Activated CD8-positive, alpha-beta memory T cell treated with anti-CD3 and anti-CD28 coated beads for 36 hours (primary cell): ENCODE results near the gene EFNA4. TPM values are rescaled to one million over a fixed set of nuclear protein-coding genes. Genes with fewer than 3 reads are reported as not detected.

Experiments
- CTCF ChIA-PET: fragments of 350-600 bp; sonication (Branson Sonifier 250); formaldehyde crosslinking; loops from one replicate; lab custom pipeline; 2021; ENCODE audit warnings: antibody characterized with exemption; lab: Charles Lee
- POLR2A ChIA-PET: fragments of 350-600 bp; sonication (Branson Sonifier 250); formaldehyde crosslinking; loops from one replicate; lab custom pipeline; 2021; ENCODE audit warnings: antibody characterized with exemption; lab: Charles Lee
- total RNA-seq, 2 experiments: library from RNA; stranded (reverse); gene quantifications; one replicate each; pipeline ENCODE4 v1.2.3, GENCODE V29; 2021

Gene EFNA4
- total RNA-seq, 2 experiments from 2014 or later = 3.4 to 4.6 TPM

DNA sequence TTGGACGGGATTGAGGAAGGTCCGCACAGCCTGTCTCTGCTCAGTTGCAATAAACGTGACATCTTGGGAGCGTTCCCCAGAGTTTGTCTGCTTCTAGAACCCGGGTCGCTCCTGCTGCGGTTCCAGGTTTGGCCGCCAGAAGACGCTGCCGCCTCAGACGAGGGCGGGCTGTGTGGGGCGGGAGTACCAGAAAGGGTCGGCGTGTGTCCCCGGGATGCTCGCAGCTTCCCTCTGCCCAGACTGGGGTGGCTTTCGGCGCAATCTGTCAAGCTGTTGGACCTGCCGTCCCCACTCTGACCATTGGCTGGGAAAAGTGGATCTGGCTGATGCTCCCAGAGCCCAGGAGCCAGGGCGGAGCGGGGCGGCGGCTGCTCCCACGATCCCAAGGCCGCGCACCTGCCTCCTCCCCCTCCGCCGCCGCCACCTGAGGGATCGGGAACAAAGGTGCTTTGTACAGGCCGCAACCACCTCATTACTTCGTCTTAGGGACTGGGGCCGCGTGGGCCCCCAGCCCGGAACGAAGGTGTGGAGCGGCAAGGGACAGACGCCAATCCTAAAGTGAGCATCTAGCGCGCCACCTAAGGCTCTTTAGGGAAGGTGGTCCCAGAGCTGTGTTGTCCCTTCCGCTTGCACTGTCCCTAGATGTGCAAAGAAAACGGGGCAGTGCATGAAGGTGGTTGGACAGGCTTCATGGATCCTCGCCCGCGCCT is 683 bp upstream of the EFNA4 start:
- POLR2A ChIA-PET = interaction anchor here (0.6 to 1.2 kb wide), 3 partner anchors 12 to 23 kb away, joined by 3 read pairs; partner anchors contain the start of gene ADAM15

DNA sequence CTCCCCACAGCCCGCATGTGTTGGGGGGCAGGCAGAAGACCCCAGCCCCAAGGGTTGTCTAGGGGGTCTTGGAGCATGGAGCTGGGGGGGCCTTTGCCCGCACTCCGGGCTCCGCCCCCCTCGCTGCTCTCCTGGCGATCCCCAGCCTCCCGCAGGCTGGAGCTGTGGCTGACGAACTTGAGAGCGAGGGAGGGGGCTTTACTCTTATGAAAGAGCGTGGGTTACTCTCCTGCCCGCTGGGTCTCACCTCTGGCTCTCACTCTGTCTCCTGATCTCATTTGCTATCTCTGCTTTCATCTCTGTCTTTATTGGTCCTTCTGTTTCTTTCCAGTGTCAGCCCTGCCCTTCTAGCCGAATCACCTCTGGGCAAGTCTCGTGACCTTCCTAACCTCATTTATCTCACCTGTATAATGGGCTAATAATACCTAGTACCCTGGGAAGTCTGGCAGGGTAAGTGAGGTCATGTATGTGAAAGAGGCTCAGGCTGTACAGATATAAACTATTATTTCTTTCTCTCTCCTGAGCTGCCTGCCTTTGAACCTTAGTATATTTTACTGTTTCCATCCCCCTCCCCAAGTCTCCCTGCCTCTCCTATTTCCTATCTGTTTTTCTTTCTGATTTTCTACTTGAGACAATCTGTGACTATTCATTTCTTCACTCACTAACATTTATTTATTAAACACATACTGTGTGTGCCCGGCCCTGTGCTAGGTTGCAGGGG is 731 bp downstream of the EFNA4 start:
- POLR2A ChIA-PET = interaction anchor here (0.9 kb wide), 1 partner anchor 21 kb away, joined by 3 read pairs; no protein-coding TSS in a partner anchor

More for the DNA sequence above, 683 bp upstream of the EFNA4 start:
- CTCF ChIA-PET = interaction anchor here (0.6 to 12.9 kb wide), 11 partner anchors 8 to 64 kb away, joined by 3 to 127 read pairs (median 7); partner anchors contain the start of gene ADAM15

DNA sequence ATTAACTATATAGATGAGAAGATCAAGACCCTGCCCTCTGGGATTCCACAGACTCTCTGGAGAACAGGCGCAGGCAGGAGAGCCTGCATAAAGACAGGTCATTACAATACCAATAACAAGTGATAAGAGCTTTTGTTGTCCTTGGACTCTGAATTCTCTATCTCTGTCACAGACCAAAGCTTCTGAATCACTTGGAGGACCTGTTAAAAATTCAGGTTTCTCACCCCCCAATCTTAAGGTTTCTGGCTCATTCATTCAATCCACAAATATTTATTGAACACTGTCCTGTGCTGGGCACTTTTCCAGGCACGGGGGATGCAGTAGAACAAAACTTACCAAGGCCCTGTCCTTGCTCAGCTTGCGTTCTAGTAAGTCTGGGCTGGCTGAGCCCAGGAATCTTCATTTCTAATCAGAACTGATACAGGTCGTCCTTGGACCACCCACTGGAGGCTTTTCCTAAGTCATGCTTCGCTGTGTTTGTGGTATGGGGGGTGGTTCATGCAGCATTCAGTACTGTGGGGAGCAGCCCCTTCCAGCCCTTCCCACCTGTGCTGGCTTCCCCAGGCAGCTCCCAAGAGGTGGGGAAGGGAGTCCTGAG is 1.4 kb downstream of the EFNA4 start:
- ChIA-PET CTCF (interaction anchor here (0.7 to 12.9 kb wide), 10 partner anchors 13 to 184 kb away, joined by 3 to 127 read pairs (median 5); partner anchors contain the start of genes ADAM15 and KRTCAP2), POLR2A (interaction anchor here (0.9 kb wide), 1 partner anchor 20 kb away, joined by 3 read pairs; no protein-coding TSS in a partner anchor)

More for the DNA sequence above, 731 bp downstream of the EFNA4 start:
- CTCF ChIA-PET = interaction anchor here (1.2 to 12.9 kb wide), 10 partner anchors 12 to 108 kb away, joined by 3 to 127 read pairs (median 5); partner anchors contain the start of genes ADAM15 and KRTCAP2

DNA sequence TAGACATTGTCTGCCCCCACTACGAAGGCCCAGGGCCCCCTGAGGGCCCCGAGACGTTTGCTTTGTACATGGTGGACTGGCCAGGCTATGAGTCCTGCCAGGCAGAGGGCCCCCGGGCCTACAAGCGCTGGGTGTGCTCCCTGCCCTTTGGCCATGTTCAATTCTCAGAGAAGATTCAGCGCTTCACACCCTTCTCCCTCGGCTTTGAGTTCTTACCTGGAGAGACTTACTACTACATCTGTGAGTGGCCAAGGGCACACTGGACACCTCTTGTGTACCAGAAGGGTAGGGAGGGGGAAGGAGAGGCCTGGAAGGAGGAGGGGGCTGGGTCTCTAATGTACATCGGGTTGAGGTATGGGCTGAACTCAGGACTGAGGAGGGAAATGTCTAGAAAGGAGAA is 3.2 kb downstream of the EFNA4 start:
- ChIA-PET CTCF (interaction anchor here (12.9 kb wide), 1 partner anchor 18 kb away, joined by 127 read pairs; no protein-coding TSS in a partner anchor), POLR2A (no interaction called here)

DNA sequence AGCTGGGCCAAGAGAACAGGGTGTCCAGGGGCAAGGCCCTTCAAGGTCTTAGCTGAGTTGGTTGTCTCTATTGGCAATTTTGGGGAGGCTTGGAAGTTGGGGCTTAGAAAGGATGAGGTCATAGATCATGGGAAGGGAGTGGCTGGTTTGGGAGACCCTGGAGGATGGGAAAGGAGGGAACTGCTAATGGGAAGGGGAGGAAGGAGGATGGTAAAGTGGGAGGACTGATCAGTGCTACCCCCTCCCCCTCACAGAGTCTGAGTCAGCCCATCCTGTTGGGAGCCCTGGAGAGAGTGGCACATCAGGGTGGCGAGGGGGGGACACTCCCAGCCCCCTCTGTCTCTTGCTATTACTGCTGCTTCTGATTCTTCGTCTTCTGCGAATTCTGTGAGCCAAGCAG is 5.1 kb downstream of the EFNA4 start:
- CTCF ChIA-PET = interaction anchor here (0.9 to 12.9 kb wide), 2 partner anchors 16 to 107 kb away, joined by 3 to 127 read pairs; partner anchors contain the start of gene PYGO2

DNA sequence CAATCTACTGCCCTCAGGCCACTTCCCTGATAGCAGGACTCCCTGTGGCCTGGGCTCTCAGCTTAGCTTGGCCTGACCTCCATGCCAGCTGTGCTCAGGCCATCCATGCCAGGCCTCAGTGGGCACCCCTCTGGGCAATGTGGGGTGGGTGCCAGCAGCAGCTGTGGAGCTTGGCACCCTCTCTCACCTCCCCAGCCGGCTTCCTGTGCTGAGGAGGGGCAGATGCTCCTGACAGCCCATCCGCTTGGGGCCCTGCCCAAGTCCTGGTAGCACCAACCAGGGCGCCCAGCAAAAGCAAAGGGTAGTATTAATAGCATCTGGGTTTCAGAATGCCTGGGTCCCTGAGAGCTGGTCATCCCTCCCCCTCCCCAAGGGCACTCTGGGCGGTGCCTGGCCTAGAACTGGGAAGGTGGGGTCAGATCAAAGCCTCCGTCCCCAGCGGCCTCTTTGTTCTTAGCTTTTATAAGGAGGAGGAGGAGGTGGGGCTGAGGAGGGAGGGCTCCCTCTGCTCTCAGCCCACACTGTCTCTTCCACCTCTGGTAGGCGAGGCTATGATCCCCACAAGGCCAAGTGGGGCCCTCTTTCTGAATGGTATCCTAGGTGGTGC is 6.1 kb downstream of the EFNA4 start:
- ChIA-PET CTCF (interaction anchor here (1.3 to 2.5 kb wide), 5 partner anchors 8 to 98 kb away, joined by 3 to 17 read pairs (median 5); no protein-coding TSS in a partner anchor), POLR2A (no interaction called here)

More for the DNA sequence above, 5.1 kb downstream of the EFNA4 start:
- POLR2A ChIA-PET = no interaction called here

DNA sequence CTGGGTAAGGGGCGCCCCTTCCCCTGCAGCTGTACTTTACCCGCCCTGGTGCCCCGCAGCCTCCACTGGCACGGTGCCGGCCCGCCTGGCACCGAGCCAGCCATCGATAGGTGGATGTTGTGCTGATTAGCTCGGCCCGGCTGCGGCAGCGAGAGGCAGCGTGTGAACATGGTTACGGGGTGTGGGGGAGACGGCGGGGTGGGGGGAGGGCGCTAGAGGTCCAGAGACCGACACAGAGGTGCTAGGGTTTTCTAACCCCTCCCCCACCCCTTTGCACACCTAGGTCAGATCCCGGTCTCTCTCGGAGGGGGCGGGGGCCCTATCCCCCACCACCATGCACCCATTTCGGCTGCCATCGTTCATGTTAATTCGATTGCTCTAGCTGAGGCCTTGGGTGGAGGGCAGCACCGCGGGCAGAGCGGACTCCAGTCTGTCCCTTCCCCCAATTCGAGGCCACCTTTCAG is 6.7 kb downstream of the EFNA4 start:
- ChIA-PET POLR2A (no interaction called here), CTCF (interaction anchor here (0.7 to 2.5 kb wide), 9 partner anchors 8 to 98 kb away, joined by 3 to 17 read pairs (median 5); no protein-coding TSS in a partner anchor)

DNA sequence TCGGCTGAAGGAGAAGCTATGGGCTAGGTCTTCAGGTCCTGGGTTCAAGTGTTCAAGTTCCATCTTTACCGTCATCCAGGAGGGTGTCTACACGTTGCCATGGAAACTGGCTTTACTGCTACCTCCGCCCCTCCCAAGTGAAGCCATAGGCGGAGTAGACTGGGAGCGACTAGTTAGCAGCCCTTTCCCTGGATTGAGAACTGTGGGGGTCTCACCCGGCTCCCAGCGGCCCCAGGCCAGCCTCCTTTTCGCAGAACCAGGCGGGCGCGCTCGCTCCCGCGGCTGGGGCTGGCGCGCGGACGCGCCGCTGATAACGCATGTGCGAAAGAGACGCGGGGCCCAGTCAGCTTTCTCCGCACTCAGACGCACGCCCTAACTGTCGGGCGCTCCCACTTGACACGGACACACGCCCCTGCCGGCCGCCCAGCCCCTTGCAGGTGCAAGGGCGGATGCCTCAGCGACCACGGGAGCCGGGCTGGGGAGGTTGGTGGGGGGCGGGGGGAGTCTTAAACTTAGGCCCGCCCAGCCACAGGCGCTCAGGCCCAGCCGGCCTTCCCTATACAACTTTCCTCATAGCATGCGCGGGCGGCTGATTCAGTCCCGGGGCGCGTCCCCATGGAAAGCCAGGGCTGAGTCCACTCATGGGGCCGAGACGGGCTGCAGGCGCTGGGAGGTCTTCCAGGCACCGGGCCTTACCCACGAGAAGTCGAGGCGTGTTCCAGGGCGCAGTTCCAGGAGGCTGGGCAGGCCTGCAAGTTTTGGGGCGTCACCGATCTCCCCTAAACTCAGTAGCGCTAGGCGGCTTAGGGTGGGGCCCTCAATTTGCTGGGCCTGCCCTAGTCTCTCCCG is 7.4 kb downstream of the EFNA4 start:
- ChIA-PET CTCF (interaction anchor here (0.6 to 2.5 kb wide), 11 partner anchors 9 to 123 kb away, joined by 3 to 17 read pairs (median 5); partner anchors contain the start of genes ADAM15 and KRTCAP2), POLR2A (no interaction called here)

DNA sequence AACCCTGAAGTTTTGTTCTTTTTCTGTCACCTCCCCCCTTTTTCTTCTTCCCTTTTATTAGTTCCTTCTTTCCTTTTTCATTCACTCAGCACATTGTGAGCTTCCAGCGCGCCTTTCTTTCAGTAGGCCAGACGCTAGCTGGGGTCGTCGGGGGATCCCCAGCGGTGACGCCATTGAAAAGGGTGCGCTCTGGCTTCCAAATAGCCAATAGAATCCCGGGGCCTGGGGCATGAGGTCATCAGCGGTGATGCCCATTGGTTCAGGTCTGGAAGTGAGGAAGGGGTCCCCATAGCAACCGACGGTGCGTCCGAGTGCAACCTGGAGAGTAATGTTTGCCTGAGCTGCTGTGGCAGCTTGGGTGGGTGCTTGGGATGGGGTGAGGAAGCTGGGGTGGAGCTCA is 8.2 kb downstream of the EFNA4 start:
- CTCF ChIA-PET = interaction anchor here (1.9 to 2.5 kb wide), 3 partner anchors 13 to 122 kb away, joined by 5 to 17 read pairs (median 8); partner anchors contain the start of gene ADAM15
- POLR2A ChIA-PET = no interaction called here

DNA sequence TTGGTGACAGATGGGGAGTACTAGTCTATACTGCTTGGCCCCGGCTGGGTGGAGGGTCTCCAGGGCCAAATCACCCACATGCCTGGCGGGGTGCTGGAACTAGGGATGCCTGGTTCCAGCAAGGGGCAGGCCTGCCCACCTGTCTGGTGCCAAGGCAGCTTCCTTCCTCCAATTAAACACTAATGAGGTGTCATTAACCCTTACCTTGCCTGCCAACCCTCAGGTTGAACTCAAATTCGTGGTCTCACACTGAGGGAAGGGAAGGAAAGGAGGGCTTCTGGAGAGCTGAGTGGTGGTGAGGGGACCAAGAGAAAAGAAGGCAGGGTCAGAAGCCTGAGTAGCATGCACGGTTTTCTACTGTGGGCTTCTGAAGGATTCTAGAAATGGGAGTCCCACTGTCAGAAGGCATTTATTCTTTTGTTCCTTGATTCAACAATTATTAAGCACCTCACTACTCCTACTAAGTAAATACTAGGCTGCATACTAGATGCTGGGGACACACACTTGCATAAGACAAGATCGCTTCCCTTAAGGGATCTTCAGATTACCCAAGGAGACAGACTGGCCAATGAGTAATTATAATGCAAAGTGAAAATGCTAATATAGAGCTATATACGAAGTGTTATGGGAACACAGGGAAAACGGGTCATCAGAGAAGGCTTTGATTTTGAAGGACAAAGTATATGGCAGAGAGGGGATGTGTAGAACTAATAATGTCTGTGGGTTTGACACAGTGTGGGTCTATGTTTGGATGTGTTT is 9.2 kb downstream of the EFNA4 start:
- CTCF ChIA-PET = interaction anchor here (1.3 to 4.8 kb wide), 5 partner anchors 11 to 121 kb away, joined by 3 to 32 read pairs (median 8); partner anchors contain the start of genes ADAM15 and EFNA4
- POLR2A ChIA-PET = no interaction called here

DNA sequence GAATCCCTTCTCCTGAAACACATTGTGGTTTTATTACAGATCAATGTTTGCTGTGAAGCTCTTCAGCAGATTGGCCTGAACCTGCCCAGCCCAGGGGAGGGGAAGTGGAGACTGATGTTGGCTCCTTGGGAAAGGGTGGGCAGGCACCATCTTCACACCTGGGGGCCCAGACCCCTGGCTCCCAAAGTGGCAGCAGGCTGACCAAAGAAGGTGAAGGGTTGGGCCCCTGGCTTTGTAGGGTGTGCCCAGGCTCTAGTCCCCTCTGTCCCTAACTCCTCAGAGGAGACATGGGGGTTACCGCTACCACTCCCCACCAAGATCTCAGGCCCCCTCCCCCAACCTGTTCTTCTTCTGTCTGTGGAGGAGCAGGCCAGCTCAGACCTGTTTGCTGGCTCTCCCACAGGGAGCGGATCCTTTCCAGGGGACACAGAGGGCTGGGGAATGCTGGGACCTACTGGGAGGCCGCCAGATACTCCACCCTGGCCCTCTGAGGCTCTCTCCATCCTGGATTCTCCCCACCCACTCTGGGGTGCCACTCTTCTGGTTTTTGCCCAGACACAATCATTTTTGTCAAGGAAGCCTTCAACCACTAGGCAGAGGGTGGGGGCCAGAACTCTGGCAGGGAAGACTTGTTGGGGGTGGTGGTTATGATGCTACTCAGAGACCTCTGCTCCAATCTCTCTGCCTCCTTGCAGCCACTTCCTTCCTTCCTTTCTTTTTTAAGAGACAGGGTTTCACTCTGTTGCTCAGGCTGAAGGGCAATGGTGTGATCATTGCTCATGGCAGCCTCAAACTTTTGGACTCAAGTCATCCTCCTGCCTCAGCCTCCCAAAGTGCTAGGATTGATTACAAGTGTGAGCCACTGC is 10.1 kb downstream of the EFNA4 start:
- POLR2A ChIA-PET = no interaction called here
- CTCF ChIA-PET = interaction anchor here (1.3 to 4.8 kb wide), 4 partner anchors 12 to 56 kb away, joined by 3 to 32 read pairs (median 16); partner anchors contain the start of genes ADAM15 and EFNA4

DNA sequence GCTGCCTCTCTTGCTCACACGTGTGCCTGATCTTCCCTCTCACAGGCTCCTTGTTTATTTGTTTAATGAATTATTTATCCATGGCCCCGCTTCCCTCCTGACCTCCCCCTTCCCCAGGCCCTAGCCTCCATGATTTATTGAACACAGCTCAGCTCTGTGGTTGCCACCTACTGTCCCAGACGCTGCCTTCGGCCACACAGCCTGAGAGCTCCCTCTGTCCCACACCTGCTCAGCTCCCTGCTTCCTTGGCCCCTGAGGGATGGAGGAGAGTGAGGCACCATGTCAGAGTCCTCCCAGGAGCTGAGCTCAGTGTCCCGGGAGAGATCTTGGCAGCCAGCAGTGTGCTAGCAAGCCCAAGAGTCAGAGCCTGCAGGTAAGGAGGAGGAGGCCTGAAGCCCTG is 12.0 kb downstream of the EFNA4 start:
- POLR2A ChIA-PET = no interaction called here
- CTCF ChIA-PET = interaction anchor here (1.2 to 4.8 kb wide), 4 partner anchors 10 to 25 kb away, joined by 3 to 32 read pairs (median 16); partner anchors contain the start of genes ADAM15 and EFNA4

DNA sequence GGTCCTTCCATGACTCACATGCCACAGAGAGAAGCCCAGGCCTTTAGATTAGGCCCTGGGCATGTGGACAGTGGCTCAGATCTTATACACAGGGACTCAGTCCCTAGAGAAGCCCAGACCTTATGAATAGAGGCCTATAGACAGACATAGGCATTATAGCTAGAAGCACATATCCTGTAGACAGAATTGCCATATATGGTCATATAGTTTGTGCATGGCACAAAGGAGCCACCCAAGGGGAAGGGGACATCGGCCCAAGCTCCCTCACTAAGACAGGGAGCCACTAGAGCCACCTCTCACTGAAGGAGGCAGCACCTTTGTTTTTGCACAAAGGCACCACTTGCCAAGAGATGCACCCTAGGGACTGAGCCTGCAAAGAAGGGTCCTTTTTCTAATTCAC is 12.8 kb downstream of the EFNA4 start:
- ChIA-PET CTCF (interaction anchor here (1.2 to 4.8 kb wide), 4 partner anchors 9 to 25 kb away, joined by 3 to 32 read pairs (median 16); partner anchors contain the start of genes ADAM15 and EFNA4), POLR2A (no interaction called here)

DNA sequence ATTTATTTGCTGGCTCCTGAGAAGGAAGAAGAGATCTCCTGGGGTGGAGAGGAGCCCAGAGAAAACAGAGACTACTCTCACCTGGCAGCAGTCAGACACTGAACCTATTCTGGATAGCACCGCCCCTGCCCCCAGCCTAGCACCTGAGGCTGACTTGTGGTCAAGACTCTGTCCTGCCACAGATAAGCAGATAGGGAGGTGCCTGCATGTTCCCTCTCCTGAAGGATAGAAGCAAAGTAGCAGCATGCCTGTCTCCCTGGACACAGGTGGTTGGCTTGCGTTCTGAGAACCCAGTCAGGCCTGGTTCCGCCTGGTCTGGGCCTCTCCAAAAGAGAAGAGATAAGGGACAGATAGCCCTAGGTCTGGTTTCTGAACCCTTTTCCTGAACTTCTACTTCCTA is 13.8 kb downstream of the EFNA4 start:
- CTCF ChIA-PET = interaction anchor here (2.4 to 4.8 kb wide), 4 partner anchors 8 to 33 kb away, joined by 9 to 32 read pairs (median 22); partner anchors contain the start of gene EFNA4
- POLR2A ChIA-PET = interaction anchor here (0.6 kb wide), 1 partner anchor 181 kb away, joined by 6 read pairs; no protein-coding TSS in a partner anchor

DNA sequence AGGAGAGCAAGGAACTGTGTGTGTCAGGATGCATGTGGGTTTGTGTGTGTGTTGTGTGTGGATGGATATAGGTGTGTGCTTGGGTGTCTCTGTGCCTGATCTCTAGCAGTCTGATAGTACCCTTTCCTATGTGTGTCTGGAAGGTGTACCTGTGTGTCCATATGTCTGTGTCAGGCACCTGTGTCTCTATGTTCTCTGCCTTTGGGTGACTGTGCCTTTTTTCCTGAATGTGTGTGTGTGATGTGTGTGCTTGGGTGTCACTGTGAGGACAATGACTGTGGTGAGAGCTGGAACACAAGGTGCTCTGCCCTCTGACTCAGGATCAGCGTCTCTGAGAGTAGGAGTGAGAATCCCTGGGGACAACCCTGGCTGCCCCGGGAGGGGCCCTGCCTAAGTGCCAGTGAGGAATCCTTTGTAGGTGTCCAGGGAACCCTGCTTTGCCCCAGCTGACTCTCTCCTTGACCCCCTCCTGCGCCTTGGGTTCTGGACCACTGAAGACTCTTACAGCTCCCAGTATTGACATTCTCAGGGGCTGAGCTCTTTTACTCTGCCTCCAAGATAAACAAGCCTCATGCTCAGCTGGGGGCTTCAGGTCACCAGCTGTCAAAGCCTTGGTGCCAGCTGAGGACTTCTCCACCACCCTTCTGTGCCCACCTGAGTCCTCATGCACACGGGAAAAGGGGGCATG is 14.4 kb downstream of the EFNA4 start:
- POLR2A ChIA-PET = no interaction called here
- CTCF ChIA-PET = interaction anchor here (1.7 to 4.4 kb wide), 3 partner anchors 18 to 90 kb away, joined by 4 to 20 read pairs (median 9); no protein-coding TSS in a partner anchor
